Esophagus squamous epithelium (tissue), 5 donors: ENCODE data around the gene AMH. TPM values are rescaled to one million over a fixed set of nuclear protein-coding genes. Genes with fewer than 3 reads are reported as not detected.
A peak's percentile ranks its signal among the peaks of the same experiment; 100 is the strongest.

ENCODE experiments used
- DNase-seq: peaks from one replicate; lab custom pipeline; 2025; lab: John Stamatoyannopoulos, UW
- H3K27ac ChIP-seq, 4 donors: fragments of 200-600 bp; sonication (generic); one replicate each; pipeline ENCODE4 v1.5.1; 2016 to 2019; ENCODE audit warnings: mild to moderate bottlenecking in 1 of 4
- H3K27me3 ChIP-seq, 4 donors: fragments of 200-600 bp; sonication (generic); 1 replicate in 3 of 4; 2 replicates in 1 of 4; pipeline versions ENCODE4 v1.5.1 to v1.6.0; 2017 to 2021; ENCODE audit warnings: antibody characterized with exemption in 1 of 4
- H3K36me3 ChIP-seq, 3 donors: fragments of 200-600 bp; sonication (generic); one replicate each; pipeline ENCODE4 v1.5.1; 2016 to 2019
- H3K4me1 ChIP-seq, 3 donors: fragments of 200-600 bp; sonication (generic); one replicate each; pipeline ENCODE4 v1.5.1; 2017 to 2019
- H3K4me3 ChIP-seq, 4 donors: fragments of 200-600 bp; sonication (generic); 1 replicate in 3 of 4; 2 replicates in 1 of 4; pipeline ENCODE4 v1.5.1; 2016 to 2019; ENCODE audit warnings: mild to moderate bottlenecking in 2 of 4, moderate library complexity in 1 of 4
- H3K9me3 ChIP-seq, 3 donors: fragments of 200-600 bp; sonication (generic); one replicate each; pipeline ENCODE4 v1.5.1; 2016 to 2019
- POLR2A ChIP-seq, 4 donors: fragments of 450-650 bp; IDR thresholded peaks; one replicate each; pipeline ENCODE4 v1.6.1; 2017; ENCODE audit warnings: antibody characterized with exemption in 4 of 4, mild to moderate bottlenecking in 4 of 4, moderate library complexity in 3 of 4
- WGBS, 2 donors: methylation state at CpG; one replicate each; pipeline ENCODE4 v1.1.5; 2018; 5-methylcytosine and 5-hydroxymethylcytosine counted together
- intact Hi-C: fragments of 100-400 bp; cut with DNase I; formaldehyde crosslinking; loops from one replicate; pipeline ENCODE4 v1.15.0; 2022
- total RNA-seq, 4 donors: library from RNA; depleted of rRNA; stranded (reverse); fragments of >200 nt; gene quantifications; one replicate each; pipeline ENCODE4 v1.1.0, GENCODE V29; 2016
- TF ChIP-seq, protein P1 (sequence below), 6 experiments: fragments of 450-650 bp in 4 of 6; fragments of 200-600 bp in 2 of 6; sonication (generic) in 2 of 6; IDR thresholded peaks; one replicate each; pipeline ENCODE4 v1.5.1; 2016 to 2019; ENCODE audit warnings: antibody characterized with exemption in 6 of 6, mild to moderate bottlenecking in 4 of 6, moderate library complexity in 4 of 6
- donor health status: DM: yes; HTN: yes; CAD: no.

The AMH gene
- total RNA-seq, 4 donors from 2014 or later = 0.76 to 1.1 (median 0.88) TPM; not detected in 1

GRCh38 chr19:2207008-2207407, 42.1 kb upstream of the AMH start:
- 95 to 100% methylated on average over 6 to 7 of the region's 15 CpGs for WGBS, 2 donors
- Histone ChIP-seq H3K9me3 (no peaks in the 10 kb centered on the region), H3K4me3 (no peak overlapping the region), H3K4me1 (peaks cover 23 to 72% (median 24%) of the 10 kb centered on the region in 3 donors), H3K27ac (no peak overlapping the region), H3K27me3 (no peaks in the 10 kb centered on the region), H3K36me3 (peaks cover 36 to 75% (median 37%) of the 10 kb centered on the region in 3 donors)
- intact Hi-C loops = no loop called here
- TF ChIP-seq POLR2A (IDR thresholded peaks at IDR 0.05) = no peak
- TF ChIP-seq, protein P1, sequence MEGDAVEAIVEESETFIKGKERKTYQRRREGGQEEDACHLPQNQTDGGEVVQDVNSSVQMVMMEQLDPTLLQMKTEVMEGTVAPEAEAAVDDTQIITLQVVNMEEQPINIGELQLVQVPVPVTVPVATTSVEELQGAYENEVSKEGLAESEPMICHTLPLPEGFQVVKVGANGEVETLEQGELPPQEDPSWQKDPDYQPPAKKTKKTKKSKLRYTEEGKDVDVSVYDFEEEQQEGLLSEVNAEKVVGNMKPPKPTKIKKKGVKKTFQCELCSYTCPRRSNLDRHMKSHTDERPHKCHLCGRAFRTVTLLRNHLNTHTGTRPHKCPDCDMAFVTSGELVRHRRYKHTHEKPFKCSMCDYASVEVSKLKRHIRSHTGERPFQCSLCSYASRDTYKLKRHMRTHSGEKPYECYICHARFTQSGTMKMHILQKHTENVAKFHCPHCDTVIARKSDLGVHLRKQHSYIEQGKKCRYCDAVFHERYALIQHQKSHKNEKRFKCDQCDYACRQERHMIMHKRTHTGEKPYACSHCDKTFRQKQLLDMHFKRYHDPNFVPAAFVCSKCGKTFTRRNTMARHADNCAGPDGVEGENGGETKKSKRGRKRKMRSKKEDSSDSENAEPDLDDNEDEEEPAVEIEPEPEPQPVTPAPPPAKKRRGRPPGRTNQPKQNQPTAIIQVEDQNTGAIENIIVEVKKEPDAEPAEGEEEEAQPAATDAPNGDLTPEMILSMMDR (IDR thresholded peaks at IDR 0.05) = no peak
- no peak for DNase-seq

- no peak overlapping the region for H3K4me3 ChIP-seq
- no peaks in the 10 kb centered on the region for H3K9me3 ChIP-seq
- H3K27me3 ChIP-seq = no peaks in the 10 kb centered on the region
- WGBS, 2 donors = 54 to 71% methylated on average over 10 to 14 of the region's 36 CpGs
- intact Hi-C loops = no loop called here
- no peak for TF ChIP-seq POLR2A (IDR thresholded peaks at IDR 0.05)
- TF ChIP-seq, protein P1 (IDR thresholded peaks at IDR 0.05) = no peak
- H3K36me3 ChIP-seq = peaks cover 37 to 75% (median 43%) of the 10 kb centered on the region in 3 donors
- H3K27ac ChIP-seq = peak overlapping the region in 2 of 4 donors; percentile 16 to 46
- H3K4me1 ChIP-seq = peaks cover 23 to 72% (median 30%) of the 10 kb centered on the region in 3 donors
- no peak for DNase-seq
These were observed 40.9 kb upstream of the AMH start for GRCh38 chr19:2207991-2208860.

- H3K4me3 ChIP-seq = no peak overlapping the region
- intact Hi-C loops = no loop called here
- no peak for TF ChIP-seq POLR2A (IDR thresholded peaks at IDR 0.05)
- TF ChIP-seq, protein P1 (IDR thresholded peaks at IDR 0.05) = no peak
- peaks cover 23 to 72% (median 24%) of the 10 kb centered on the region in 3 donors for H3K4me1 ChIP-seq
- H3K36me3 ChIP-seq = peaks cover 35 to 75% (median 50%) of the 10 kb centered on the region in 3 donors
- no peaks in the 10 kb centered on the region for H3K27me3 ChIP-seq
- peak overlapping the region in 2 of 4 donors; percentile 6 to 16 for H3K27ac ChIP-seq
- DNase-seq = no peak
- no peaks in the 10 kb centered on the region for H3K9me3 ChIP-seq
- WGBS, 2 donors = 56 to 75% methylated on average over 9 to 10 of the region's 10 CpGs
These were observed 40.1 kb upstream of the AMH start for GRCh38 chr19:2208975-2209374.

GRCh38 chr19:2209408-2209807, 39.7 kb upstream of the AMH start:
- DNase-seq = no peak
- peaks cover 20 to 72% (median 21%) of the 10 kb centered on the region in 3 donors for H3K4me1 ChIP-seq
- no peak overlapping the region for H3K27ac ChIP-seq
- intact Hi-C loops = no loop called here
- peaks cover 38 to 79% (median 51%) of the 10 kb centered on the region in 3 donors for H3K36me3 ChIP-seq
- H3K9me3 ChIP-seq = no peaks in the 10 kb centered on the region
- H3K4me3 ChIP-seq = no peak overlapping the region
- TF ChIP-seq POLR2A (IDR thresholded peaks at IDR 0.05) = no peak
- TF ChIP-seq, protein P1 (IDR thresholded peaks at IDR 0.05) = no peak
- H3K27me3 ChIP-seq = no peaks in the 10 kb centered on the region
- 90 to 100% methylated on average over 4 to 6 of the region's 17 CpGs for WGBS, 2 donors

DNA sequence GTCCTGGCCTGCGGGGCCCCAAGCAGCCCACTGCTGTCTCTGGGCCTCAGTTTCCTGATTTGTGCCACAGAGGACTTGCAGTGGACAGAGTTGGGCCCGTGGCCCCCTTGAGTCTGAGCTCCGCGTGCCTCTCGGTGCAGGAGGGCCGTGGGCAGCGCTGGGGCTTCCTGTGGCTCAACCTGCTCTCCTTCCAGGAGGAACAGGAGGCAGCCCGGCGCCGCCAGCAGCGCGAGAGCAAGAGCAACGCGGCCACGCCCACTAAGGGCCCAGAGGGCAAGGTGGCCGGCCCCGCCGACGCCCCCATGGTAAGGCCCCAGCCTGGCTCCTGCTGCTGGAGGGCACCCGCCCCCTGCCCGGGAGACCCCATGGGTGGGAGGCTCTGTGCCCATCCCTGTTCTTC, 38.9 kb upstream of the AMH start:
- H3K36me3 ChIP-seq = peaks cover 38 to 86% (median 51%) of the 10 kb centered on the region in 3 donors
- TF ChIP-seq, protein P1 (IDR thresholded peaks at IDR 0.05) = no peak
- no peak for TF ChIP-seq POLR2A (IDR thresholded peaks at IDR 0.05)
- H3K4me3 ChIP-seq = no peak overlapping the region
- no peak for DNase-seq
- H3K27me3 ChIP-seq = no peaks in the 10 kb centered on the region
- no peaks in the 10 kb centered on the region for H3K9me3 ChIP-seq
- no CpG with 5 or more reads among the region's 21 CpGs for WGBS, 2 donors
- H3K27ac ChIP-seq = no peak overlapping the region
- intact Hi-C loops = no loop called here
- H3K4me1 ChIP-seq = peaks cover 17 to 68% (median 19%) of the 10 kb centered on the region in 3 donors
